ENCODE measurements around the gene DEDD.

DEDD gene

DNA sequence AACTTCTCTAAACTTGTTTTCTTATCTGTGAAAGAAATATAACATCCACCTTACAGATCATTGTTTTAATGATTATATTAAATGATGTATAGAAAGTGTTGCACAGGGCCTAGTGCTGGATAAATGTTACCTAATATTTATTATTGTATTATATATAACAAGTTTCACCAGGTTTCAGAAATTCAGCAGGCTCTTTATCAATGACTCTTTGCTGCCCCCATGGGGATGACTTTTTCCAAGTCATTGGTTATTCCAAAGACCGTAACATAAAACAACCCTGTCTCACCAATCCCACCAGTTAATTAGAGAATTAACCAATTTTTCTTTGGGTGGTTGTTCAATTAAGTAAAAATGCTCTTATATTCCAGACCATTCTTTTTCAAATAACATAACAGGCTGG, 7.3 kb upstream of the DEDD start:
- ATAC-seq (ENCODE audit: insufficient read depth, low read depth) (peak; percentile 61; the same call in 2 of the 3 replicates), DNase-seq (peak; percentile 49)
- no peaks in the 10 kb centered on the region for H3K27me3 ChIP-seq (ENCODE audit: insufficient read depth, low read length, poor library complexity)
- no peak overlapping the region for H3K4me3 ChIP-seq (ENCODE audit: low read depth in 1 of 2, low read length in 2 of 2)
- H3K4me2 ChIP-seq (ENCODE audit: insufficient read depth, low read length), result no peak overlapping the region
- TF ChIP-seq CTCF (IDR thresholded peaks at IDR 0.05; ENCODE audit: borderline replicate concordance, extremely low read depth, low read length, poor library complexity, severe bottlenecking), result peak; percentile 58
- TF ChIP-seq EZH2 (IDR thresholded peaks at IDR 0.05; ENCODE audit: borderline replicate concordance, low read depth, low read length, severe bottlenecking), result no peak
- no peaks in the 10 kb centered on the region for H3K9me3 ChIP-seq (ENCODE audit: insufficient read depth, low read length, severe bottlenecking)
- no peaks in the 10 kb centered on the region; the same call in 1 of the 2 replicates for H3K4me1 ChIP-seq (ENCODE audit: insufficient read depth, low read length)
- no peak overlapping the region for H2AFZ ChIP-seq (ENCODE audit: low read depth, low read length)
- peaks cover 5% of the 10 kb centered on the region for H3K36me3 ChIP-seq (ENCODE audit: insufficient read depth, low read length)
- H3K9ac ChIP-seq (ENCODE audit: low read depth, low read length), result no peak overlapping the region
- no peaks in the 10 kb centered on the region for H4K20me1 ChIP-seq (ENCODE audit: insufficient read depth, low read length)
- 0 out of 2 replicates have a peak, but pooled peaks cover 6% of the 10 kb centered on the region for H3K79me2 ChIP-seq (ENCODE audit: insufficient read depth, low read length)
- no peak overlapping the region for H3K27ac ChIP-seq (ENCODE audit: low read length)

- Histone ChIP-seq H3K9me3 (ENCODE audit: insufficient read depth, low read length, severe bottlenecking) (no peaks in the 10 kb centered on the region), H3K4me2 (ENCODE audit: insufficient read depth, low read length) (no peak overlapping the region), H2AFZ (ENCODE audit: low read depth, low read length) (no peak overlapping the region), H3K4me1 (ENCODE audit: insufficient read depth, low read length) (peaks cover 8% of the 10 kb centered on the region), H3K36me3 (ENCODE audit: insufficient read depth, low read length) (peaks cover 5% of the 10 kb centered on the region), H3K4me3 (ENCODE audit: low read depth in 1 of 2, low read length in 2 of 2) (no peak overlapping the region), H3K27me3 (ENCODE audit: insufficient read depth, low read length, poor library complexity) (no peaks in the 10 kb centered on the region), H3K79me2 (ENCODE audit: insufficient read depth, low read length) (peaks cover 18% of the 10 kb centered on the region), H3K27ac (ENCODE audit: low read length) (no peak overlapping the region), H4K20me1 (ENCODE audit: insufficient read depth, low read length) (no peaks in the 10 kb centered on the region), H3K9ac (ENCODE audit: low read depth, low read length) (no peak overlapping the region)
- DNase-seq (no peak), ATAC-seq (ENCODE audit: insufficient read depth, low read depth) (no peak)
- no peak for TF ChIP-seq CTCF (IDR thresholded peaks at IDR 0.05; ENCODE audit: borderline replicate concordance, extremely low read depth, low read length, poor library complexity, severe bottlenecking)
- no peak for TF ChIP-seq EZH2 (IDR thresholded peaks at IDR 0.05; ENCODE audit: borderline replicate concordance, low read depth, low read length, severe bottlenecking)
Measured at GRCh38 chr1:161138431-161138830, 6.0 kb upstream of the DEDD start.

GRCh38 chr1:161137881-161138280, 5.4 kb upstream of the DEDD start:
- Histone ChIP-seq H3K4me3 (ENCODE audit: low read depth in 1 of 2, low read length in 2 of 2) (no peak overlapping the region), H3K36me3 (ENCODE audit: insufficient read depth, low read length) (peaks cover 5% of the 10 kb centered on the region), H3K27me3 (ENCODE audit: insufficient read depth, low read length, poor library complexity) (no peaks in the 10 kb centered on the region), H3K27ac (ENCODE audit: low read length) (no peak overlapping the region), H3K9ac (ENCODE audit: low read depth, low read length) (no peak overlapping the region), H3K4me1 (ENCODE audit: insufficient read depth, low read length) (peaks cover 10% of the 10 kb centered on the region), H4K20me1 (ENCODE audit: insufficient read depth, low read length) (no peaks in the 10 kb centered on the region), H3K9me3 (ENCODE audit: insufficient read depth, low read length, severe bottlenecking) (no peaks in the 10 kb centered on the region), H3K79me2 (ENCODE audit: insufficient read depth, low read length) (peaks cover 24% of the 10 kb centered on the region), H3K4me2 (ENCODE audit: insufficient read depth, low read length) (no peak overlapping the region), H2AFZ (ENCODE audit: low read depth, low read length) (no peak overlapping the region)
- TF ChIP-seq EZH2 (IDR thresholded peaks at IDR 0.05; ENCODE audit: borderline replicate concordance, low read depth, low read length, severe bottlenecking), result no peak
- TF ChIP-seq CTCF (IDR thresholded peaks at IDR 0.05; ENCODE audit: borderline replicate concordance, extremely low read depth, low read length, poor library complexity, severe bottlenecking), result no peak
- DNase-seq (no peak), ATAC-seq (ENCODE audit: insufficient read depth, low read depth) (no peak)
